Measurements from ENCODE around the gene PSD4. TPM values are rescaled to one million over a fixed set of nuclear protein-coding genes. Genes with fewer than 3 reads are reported as not detected.

The PSD4 gene
- total RNA-seq, 3 donors from 2014 or later = 40.8 to 91.3 (median 64.4) TPM

DNA sequence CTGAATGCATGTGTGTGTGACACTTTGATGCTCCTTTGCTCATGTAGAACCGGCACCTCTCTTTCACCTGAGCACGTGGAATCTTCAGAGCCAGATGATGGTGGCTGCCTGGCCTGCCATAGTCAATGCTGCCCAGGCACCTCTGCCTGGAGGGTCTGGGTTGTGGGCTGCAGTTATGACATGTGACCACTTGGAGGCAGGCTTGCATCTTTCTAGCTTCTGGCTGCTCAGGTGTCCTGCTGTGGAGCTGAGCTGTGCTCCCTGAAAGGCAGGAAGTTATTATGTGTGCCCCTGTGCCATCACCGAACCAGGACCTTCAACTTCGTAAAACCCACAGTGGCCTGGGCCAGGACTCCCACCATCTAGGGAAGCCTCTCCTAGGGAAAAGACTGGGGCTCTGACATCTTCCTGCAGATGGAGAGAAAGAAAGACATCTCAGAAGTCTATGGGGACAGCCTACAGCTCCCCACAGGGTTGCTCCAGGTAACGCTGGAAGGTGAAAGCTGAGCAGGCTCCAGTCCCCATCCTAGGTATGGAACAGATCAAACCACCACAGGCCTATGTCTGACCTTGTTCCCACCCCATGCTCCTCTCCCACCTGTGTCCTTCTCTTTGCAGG, 30.2 kb downstream of the PSD4 start:
- TF ChIP-seq, protein P1, sequence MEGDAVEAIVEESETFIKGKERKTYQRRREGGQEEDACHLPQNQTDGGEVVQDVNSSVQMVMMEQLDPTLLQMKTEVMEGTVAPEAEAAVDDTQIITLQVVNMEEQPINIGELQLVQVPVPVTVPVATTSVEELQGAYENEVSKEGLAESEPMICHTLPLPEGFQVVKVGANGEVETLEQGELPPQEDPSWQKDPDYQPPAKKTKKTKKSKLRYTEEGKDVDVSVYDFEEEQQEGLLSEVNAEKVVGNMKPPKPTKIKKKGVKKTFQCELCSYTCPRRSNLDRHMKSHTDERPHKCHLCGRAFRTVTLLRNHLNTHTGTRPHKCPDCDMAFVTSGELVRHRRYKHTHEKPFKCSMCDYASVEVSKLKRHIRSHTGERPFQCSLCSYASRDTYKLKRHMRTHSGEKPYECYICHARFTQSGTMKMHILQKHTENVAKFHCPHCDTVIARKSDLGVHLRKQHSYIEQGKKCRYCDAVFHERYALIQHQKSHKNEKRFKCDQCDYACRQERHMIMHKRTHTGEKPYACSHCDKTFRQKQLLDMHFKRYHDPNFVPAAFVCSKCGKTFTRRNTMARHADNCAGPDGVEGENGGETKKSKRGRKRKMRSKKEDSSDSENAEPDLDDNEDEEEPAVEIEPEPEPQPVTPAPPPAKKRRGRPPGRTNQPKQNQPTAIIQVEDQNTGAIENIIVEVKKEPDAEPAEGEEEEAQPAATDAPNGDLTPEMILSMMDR (IDR thresholded peaks at IDR 0.05) = peak; percentile 78

DNA sequence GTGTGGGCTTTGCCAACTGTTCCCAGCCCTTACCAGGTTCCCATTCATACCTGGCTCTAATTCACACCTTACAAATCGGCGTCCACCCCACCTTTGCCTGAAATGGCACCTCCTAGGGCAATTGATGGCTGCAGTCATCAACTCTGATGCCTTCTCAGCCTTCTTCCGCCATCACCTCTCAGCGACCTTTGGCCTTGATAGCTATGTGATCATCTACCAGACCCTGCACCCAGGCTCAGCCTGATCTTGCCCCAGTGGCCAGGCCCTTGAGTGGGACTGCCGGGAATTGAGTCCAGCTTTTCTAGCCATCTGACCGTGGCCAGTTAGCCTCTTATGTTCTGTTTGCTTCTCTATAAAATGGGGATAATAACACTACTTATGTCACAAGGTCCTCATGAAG, 32.5 kb downstream of the PSD4 start:
- Histone ChIP-seq H3K4me3 (no peak overlapping the region), H3K36me3 (ENCODE audit: low read depth) (no peaks in the 10 kb centered on the region), H3K9me3 (no peaks in the 10 kb centered on the region), H3K4me1 (ENCODE audit: low read depth) (peaks cover 11% of the 10 kb centered on the region)
- ATAC-seq = peak; percentile 32
- no peak for DNase-seq
- TF ChIP-seq, protein P1 (IDR thresholded peaks at IDR 0.05) = no peak
- intact Hi-C loops (cut with DNase I, micrococcal nuclease) = no loop called here

More for the DNA sequence above, 30.2 kb downstream of the PSD4 start:
- peak; percentile 75 for ATAC-seq
- no peaks in the 10 kb centered on the region for H3K9me3 ChIP-seq
- DNase-seq = peak in 2 of 3 donors; percentile 81
- peaks cover 13% of the 10 kb centered on the region for H3K4me1 ChIP-seq (ENCODE audit: low read depth)
- H3K36me3 ChIP-seq (ENCODE audit: low read depth) = no peaks in the 10 kb centered on the region
- intact Hi-C loops (cut with DNase I, micrococcal nuclease) = loop anchor here in 1 of 2 donors (5.0 kb wide), 1 partner anchor 38 kb away; no protein-coding TSS in a partner anchor
- H3K4me3 ChIP-seq = no peak overlapping the region

DNA sequence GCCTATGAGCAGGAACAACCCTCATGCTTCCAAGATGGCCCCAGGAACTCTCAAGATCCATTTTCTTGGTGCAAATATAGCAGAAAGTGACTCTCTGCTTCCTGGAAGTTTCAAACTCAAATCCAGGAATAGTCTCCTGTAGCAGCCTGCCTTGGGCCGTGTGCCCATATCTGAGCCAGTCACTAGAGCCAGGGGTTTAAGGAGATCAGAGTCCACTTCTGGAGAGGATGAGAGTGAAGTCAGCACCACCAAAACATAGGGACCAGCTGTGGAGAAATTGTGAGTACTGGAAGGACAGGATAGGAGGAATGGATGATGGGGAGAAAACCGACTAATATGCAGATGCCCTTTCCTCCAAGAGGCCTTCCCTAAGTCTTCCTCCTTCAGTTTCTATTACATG, 33.2 kb downstream of the PSD4 start:
- peaks cover 15% of the 10 kb centered on the region for H3K4me1 ChIP-seq (ENCODE audit: low read depth)

DNA sequence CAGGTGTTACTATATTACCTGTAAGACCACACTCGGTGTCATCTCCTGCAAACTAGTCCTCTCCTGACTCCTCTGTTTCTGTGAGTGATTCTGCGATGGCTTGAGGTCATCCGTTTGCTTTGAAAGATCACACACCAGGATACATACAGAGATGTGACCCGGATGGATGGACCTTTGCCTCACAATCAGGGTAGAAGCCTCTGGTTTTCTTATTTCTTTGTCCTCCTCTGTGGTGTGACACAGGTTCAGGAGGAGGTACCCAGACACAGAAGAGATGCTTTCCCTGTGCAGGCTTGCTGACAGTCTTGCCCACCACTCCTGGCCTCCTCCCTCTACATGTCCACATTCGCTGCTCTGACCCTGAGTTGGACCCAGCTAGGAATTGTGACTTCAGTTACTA, 34.6 kb downstream of the PSD4 start:
- no peak overlapping the region for H3K4me3 ChIP-seq
- TF ChIP-seq, protein P1 (IDR thresholded peaks at IDR 0.05) = no peak
- intact Hi-C loops (cut with DNase I, micrococcal nuclease) = no loop called here
- DNase-seq = no peak
- no peaks in the 10 kb centered on the region for H3K36me3 ChIP-seq (ENCODE audit: low read depth)
- no peaks in the 10 kb centered on the region for H3K9me3 ChIP-seq
- ATAC-seq = no peak
- peaks cover 15% of the 10 kb centered on the region for H3K4me1 ChIP-seq (ENCODE audit: low read depth)

More for the DNA sequence above, 33.2 kb downstream of the PSD4 start:
- Histone ChIP-seq H3K4me3 (no peak overlapping the region), H3K36me3 (ENCODE audit: low read depth) (no peaks in the 10 kb centered on the region), H3K9me3 (no peaks in the 10 kb centered on the region)
- no peak for DNase-seq
- intact Hi-C loops (cut with DNase I, micrococcal nuclease) = no loop called here
- no peak for ATAC-seq
- TF ChIP-seq, protein P1 (IDR thresholded peaks at IDR 0.05) = no peak

DNA sequence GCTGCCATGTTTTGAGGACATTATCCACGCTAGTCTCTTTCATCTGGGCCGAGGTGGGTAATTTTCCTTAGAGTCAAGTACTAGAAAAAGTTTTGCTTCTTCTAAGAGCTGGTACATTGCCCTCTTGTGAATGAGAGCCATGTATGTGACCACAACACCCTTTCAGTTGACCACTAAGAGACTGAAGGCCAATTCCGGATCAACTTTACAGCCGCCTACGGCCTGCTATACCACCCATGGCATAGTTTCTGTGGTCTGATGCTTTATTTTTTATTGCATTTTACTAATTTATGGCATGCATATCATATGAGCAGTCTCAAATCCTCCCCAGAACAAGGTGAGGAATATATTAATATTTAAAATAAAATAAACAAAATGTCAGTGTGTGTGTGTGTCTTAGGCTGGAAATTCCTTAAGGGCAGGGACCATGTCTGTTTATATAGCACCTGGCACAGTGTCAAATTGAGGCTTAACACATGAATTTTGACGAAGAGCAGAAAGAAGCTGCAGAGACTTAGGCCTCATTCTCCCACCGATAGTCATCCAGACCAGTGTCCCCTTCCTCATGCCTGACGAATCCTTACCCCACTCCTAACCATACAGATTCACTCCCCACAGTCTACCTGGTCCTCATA, 35.4 kb downstream of the PSD4 start:
- intact Hi-C loops (cut with DNase I, micrococcal nuclease) = no loop called here
- Histone ChIP-seq H3K4me1 (ENCODE audit: low read depth) (peaks cover 15% of the 10 kb centered on the region), H3K36me3 (ENCODE audit: low read depth) (no peaks in the 10 kb centered on the region)

More for the DNA sequence above, 35.4 kb downstream of the PSD4 start:
- DNase-seq = no peak
- TF ChIP-seq, protein P1 (IDR thresholded peaks at IDR 0.05) = no peak
- Histone ChIP-seq H3K9me3 (no peaks in the 10 kb centered on the region), H3K4me3 (no peak overlapping the region)
- ATAC-seq = no peak
